HepG2 (cell line): Measurements from ENCODE around the gene KLHL35.

ENCODE experiments used
- EP300 ChIP-seq, 3 experiments: sonication (generic) in 1 of 3; formaldehyde crosslinking in 1 of 3; IDR thresholded peaks; 2 replicates each; pipeline versions ENCODE4 v1.5.1 to v1.6.1; 2011 to 2020; ENCODE audit warnings: low read depth in 2 of 3, low read length in 2 of 3, borderline replicate concordance in 1 of 3, improper control_type of control experiment in 1 of 3, mild to moderate bottlenecking in 1 of 3, missing genetic modification reagents in 1 of 3, moderate library complexity in 1 of 3
- KLF9 ChIP-seq: IDR thresholded peaks from 2 replicates; pipeline ENCODE4 v1.6.1; 2016; ENCODE audit warnings: low read depth
- MAZ ChIP-seq, 2 experiments: sonication (generic) in 1 of 2; formaldehyde crosslinking in 1 of 2; IDR thresholded peaks; 2 replicates each; pipeline versions ENCODE4 v1.5.0 to v1.6.1; 2012 to 2020; ENCODE audit warnings: low read depth in 2 of 2, mild to moderate bottlenecking in 2 of 2, borderline replicate concordance in 1 of 2, improper control_type of control experiment in 1 of 2, low read length in 1 of 2, missing genetic modification reagents in 1 of 2, moderate library complexity in 1 of 2
- RAD21 ChIP-seq: fragments of 450-650 bp; formaldehyde crosslinking; IDR thresholded peaks from 2 replicates; pipeline ENCODE4 v1.5.0; 2020; ENCODE audit warnings: mild to moderate bottlenecking
- SRSF4 ChIP-seq: fragments of 200-400 bp; formaldehyde crosslinking; IDR thresholded peaks from one replicate; pipeline ENCODE4 v1.6.1; 2018; ENCODE audit warnings: mild to moderate bottlenecking, low read depth, low read length, moderate library complexity; ENCODE audit not compliant: poor library complexity, severe bottlenecking
- TCF7L2 ChIP-seq: IDR thresholded peaks from 2 replicates; pipeline ENCODE4 v1.6.1; 2011; ENCODE audit warnings: mild to moderate bottlenecking, low read depth, low read length, moderate library complexity
- ZBTB3 ChIP-seq: sonication (generic); formaldehyde crosslinking; IDR thresholded peaks from 2 replicates; pipeline ENCODE4 v1.4.0; 2020; ENCODE audit warnings: low read depth, mild to moderate bottlenecking, moderate library complexity, missing genetic modification reagents, borderline replicate concordance
- ZNF556 ChIP-seq: sonication (generic); formaldehyde crosslinking; IDR thresholded peaks from 2 replicates; pipeline ENCODE4 v1.4.0; 2020; ENCODE audit warnings: mild to moderate bottlenecking, missing genetic modification reagents, borderline replicate concordance
- ZSCAN29 ChIP-seq: sonication (generic); formaldehyde crosslinking; conservative IDR thresholded peaks from 2 replicates; pipeline ENCODE4 v1.4.0; 2020; ENCODE audit warnings: mild to moderate bottlenecking, missing genetic modification reagents
- TF ChIP-seq, protein P1 (sequence below): sonication (generic); formaldehyde crosslinking; IDR thresholded peaks from 2 replicates; pipeline ENCODE4 v1.5.0; 2020; ENCODE audit warnings: mild to moderate bottlenecking, missing genetic modification reagents, moderate library complexity
- TF ChIP-seq, protein P2 (sequence below): sonication (generic); IDR thresholded peaks from 2 replicates; pipeline ENCODE4 v1.6.1; 2016; ENCODE audit warnings: low read depth, borderline replicate concordance
- TF ChIP-seq, protein P3 (sequence below), 2 experiments: IDR thresholded peaks; 2 replicates each; pipeline ENCODE4 v1.6.1; 2011 to 2012; ENCODE audit warnings: low read length in 2 of 2, borderline replicate concordance in 1 of 2, low read depth in 1 of 2, mild to moderate bottlenecking in 1 of 2, moderate library complexity in 1 of 2

GRCh38 chr11:75472081-75472732, 39.2 kb upstream of the KLHL35 start:
- no peak for TF ChIP-seq SRSF4
- TF ChIP-seq, protein P1, sequence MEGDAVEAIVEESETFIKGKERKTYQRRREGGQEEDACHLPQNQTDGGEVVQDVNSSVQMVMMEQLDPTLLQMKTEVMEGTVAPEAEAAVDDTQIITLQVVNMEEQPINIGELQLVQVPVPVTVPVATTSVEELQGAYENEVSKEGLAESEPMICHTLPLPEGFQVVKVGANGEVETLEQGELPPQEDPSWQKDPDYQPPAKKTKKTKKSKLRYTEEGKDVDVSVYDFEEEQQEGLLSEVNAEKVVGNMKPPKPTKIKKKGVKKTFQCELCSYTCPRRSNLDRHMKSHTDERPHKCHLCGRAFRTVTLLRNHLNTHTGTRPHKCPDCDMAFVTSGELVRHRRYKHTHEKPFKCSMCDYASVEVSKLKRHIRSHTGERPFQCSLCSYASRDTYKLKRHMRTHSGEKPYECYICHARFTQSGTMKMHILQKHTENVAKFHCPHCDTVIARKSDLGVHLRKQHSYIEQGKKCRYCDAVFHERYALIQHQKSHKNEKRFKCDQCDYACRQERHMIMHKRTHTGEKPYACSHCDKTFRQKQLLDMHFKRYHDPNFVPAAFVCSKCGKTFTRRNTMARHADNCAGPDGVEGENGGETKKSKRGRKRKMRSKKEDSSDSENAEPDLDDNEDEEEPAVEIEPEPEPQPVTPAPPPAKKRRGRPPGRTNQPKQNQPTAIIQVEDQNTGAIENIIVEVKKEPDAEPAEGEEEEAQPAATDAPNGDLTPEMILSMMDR (CRISPR knock-in tag) = no peak
- TF ChIP-seq MAZ (IDR thresholded peaks at IDR 0.05; ENCODE audit: borderline replicate concordance, low read depth, low read length) = no peak
- TF ChIP-seq MAZ (CRISPR knock-in tag; IDR thresholded peaks at IDR 0.05; ENCODE audit: low read depth) = no peak
- TF ChIP-seq TCF7L2 = no peak
- no peak for TF ChIP-seq RAD21 (CRISPR knock-in tag)
- TF ChIP-seq EP300 (IDR thresholded peaks at IDR 0.05; ENCODE audit: low read depth in 2 of 2, low read length in 2 of 2) = no peak
- no peak for TF ChIP-seq EP300 (CRISPR knock-in tag; IDR thresholded peaks at IDR 0.05; ENCODE audit: borderline replicate concordance)
- TF ChIP-seq, protein P2, sequence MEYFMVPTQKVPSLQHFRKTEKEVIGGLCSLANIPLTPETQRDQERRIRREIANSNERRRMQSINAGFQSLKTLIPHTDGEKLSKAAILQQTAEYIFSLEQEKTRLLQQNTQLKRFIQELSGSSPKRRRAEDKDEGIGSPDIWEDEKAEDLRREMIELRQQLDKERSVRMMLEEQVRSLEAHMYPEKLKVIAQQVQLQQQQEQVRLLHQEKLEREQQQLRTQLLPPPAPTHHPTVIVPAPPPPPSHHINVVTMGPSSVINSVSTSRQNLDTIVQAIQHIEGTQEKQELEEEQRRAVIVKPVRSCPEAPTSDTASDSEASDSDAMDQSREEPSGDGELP = no peak
- TF ChIP-seq, protein P3, sequence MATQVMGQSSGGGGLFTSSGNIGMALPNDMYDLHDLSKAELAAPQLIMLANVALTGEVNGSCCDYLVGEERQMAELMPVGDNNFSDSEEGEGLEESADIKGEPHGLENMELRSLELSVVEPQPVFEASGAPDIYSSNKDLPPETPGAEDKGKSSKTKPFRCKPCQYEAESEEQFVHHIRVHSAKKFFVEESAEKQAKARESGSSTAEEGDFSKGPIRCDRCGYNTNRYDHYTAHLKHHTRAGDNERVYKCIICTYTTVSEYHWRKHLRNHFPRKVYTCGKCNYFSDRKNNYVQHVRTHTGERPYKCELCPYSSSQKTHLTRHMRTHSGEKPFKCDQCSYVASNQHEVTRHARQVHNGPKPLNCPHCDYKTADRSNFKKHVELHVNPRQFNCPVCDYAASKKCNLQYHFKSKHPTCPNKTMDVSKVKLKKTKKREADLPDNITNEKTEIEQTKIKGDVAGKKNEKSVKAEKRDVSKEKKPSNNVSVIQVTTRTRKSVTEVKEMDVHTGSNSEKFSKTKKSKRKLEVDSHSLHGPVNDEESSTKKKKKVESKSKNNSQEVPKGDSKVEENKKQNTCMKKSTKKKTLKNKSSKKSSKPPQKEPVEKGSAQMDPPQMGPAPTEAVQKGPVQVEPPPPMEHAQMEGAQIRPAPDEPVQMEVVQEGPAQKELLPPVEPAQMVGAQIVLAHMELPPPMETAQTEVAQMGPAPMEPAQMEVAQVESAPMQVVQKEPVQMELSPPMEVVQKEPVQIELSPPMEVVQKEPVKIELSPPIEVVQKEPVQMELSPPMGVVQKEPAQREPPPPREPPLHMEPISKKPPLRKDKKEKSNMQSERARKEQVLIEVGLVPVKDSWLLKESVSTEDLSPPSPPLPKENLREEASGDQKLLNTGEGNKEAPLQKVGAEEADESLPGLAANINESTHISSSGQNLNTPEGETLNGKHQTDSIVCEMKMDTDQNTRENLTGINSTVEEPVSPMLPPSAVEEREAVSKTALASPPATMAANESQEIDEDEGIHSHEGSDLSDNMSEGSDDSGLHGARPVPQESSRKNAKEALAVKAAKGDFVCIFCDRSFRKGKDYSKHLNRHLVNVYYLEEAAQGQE (IDR thresholded peaks at IDR 0.05; ENCODE audit: borderline replicate concordance in 1 of 2, low read depth in 1 of 2, low read length in 2 of 2) = no peak
- no peak for TF ChIP-seq ZBTB3 (CRISPR knock-in tag)
- no peak for TF ChIP-seq ZNF556
- TF ChIP-seq ZSCAN29 (CRISPR knock-in tag) = no peak
- TF ChIP-seq KLF9 = no peak
